HepG2 (cell line): ENCODE measurements around the gene ADGRL3.

ENCODE experiments used
- ATF4 ChIP-seq, 2 experiments: fragments of 450-650 bp in 1 of 2; sonication (generic) in 1 of 2; formaldehyde crosslinking; IDR thresholded peaks; 2 replicates each; pipeline versions ENCODE4 v1.5.0 to v1.8.0; 2020 to 2022; ENCODE audit warnings: mild to moderate bottlenecking in 1 of 2, missing genetic modification reagents in 1 of 2
- FOXJ3 ChIP-seq: sonication (generic); formaldehyde crosslinking; IDR thresholded peaks from 2 replicates; pipeline ENCODE4 v1.4.0; 2020; ENCODE audit warnings: missing genetic modification reagents, mild to moderate bottlenecking, borderline replicate concordance
- JUNB ChIP-seq: sonication (generic); formaldehyde crosslinking; IDR thresholded peaks from 2 replicates; pipeline ENCODE4 v1.8.0; 2022; ENCODE audit warnings: missing genetic modification reagents, mild to moderate bottlenecking, borderline replicate concordance
- KAT7 ChIP-seq: IDR thresholded peaks from 2 replicates; pipeline ENCODE4 v1.6.1; 2018; ENCODE audit warnings: borderline replicate concordance, missing compliant biosample characterization
- NFATC3 ChIP-seq: sonication (generic); formaldehyde crosslinking; IDR thresholded peaks from 2 replicates; pipeline ENCODE4 v1.5.1; 2020; ENCODE audit warnings: mild to moderate bottlenecking, missing genetic modification reagents
- POLR2A ChIP-seq, 2 experiments: IDR thresholded peaks; 2 replicates each; pipeline ENCODE4 v1.6.1; 2011; ENCODE audit warnings: low read depth in 2 of 2, low read length in 2 of 2, mild to moderate bottlenecking in 1 of 2, moderate library complexity in 1 of 2; ENCODE audit not compliant: insufficient read depth in 1 of 2
- REST ChIP-seq, 2 experiments: IDR thresholded peaks; 2 replicates each; pipeline ENCODE4 v1.6.1; 2011 to 2012; ENCODE audit warnings: low read length in 2 of 2, borderline replicate concordance in 1 of 2, low read depth in 1 of 2, mild to moderate bottlenecking in 1 of 2, moderate library complexity in 1 of 2
- SP1 ChIP-seq, 2 experiments: fragments of 450-650 bp in 1 of 2; sonication (generic) in 1 of 2; formaldehyde crosslinking in 1 of 2; IDR thresholded peaks; 2 replicates each; pipeline versions ENCODE4 v1.4.0 to v1.6.1; 2016 to 2020; ENCODE audit warnings: missing genetic modification reagents in 1 of 2

GRCh38 chr4:61561028-61561427 lies 360.9 kb downstream of the ADGRL3 start:
- no peak for TF ChIP-seq KAT7 (CRISPR knock-in tag)
- no peak for TF ChIP-seq NFATC3 (CRISPR knock-in tag)
- no peak for TF ChIP-seq FOXJ3
- TF ChIP-seq REST (IDR thresholded peaks at IDR 0.05; ENCODE audit: borderline replicate concordance in 1 of 2, low read depth in 1 of 2, low read length in 2 of 2): no peak
- TF ChIP-seq JUNB: no peak
- TF ChIP-seq ATF4 (CRISPR knock-in tag; IDR thresholded peaks at IDR 0.05): no peak
- TF ChIP-seq POLR2A (IDR thresholded peaks at IDR 0.05; ENCODE audit: insufficient read depth in 1 of 2, low read depth in 2 of 2, low read length in 2 of 2): no peak
- TF ChIP-seq SP1 (IDR thresholded peaks at IDR 0.05): no peak
- TF ChIP-seq SP1 (CRISPR knock-in tag; IDR thresholded peaks at IDR 0.05): no peak
